Epithelial cell of esophagus (primary cell): Measurements from ENCODE around the gene ZCRB1.
A peak's percentile ranks its signal among the peaks of the same experiment; 100 is the strongest.

Experiments used
- DNase-seq: peaks from one replicate; pipeline ENCODE4 v3.0.0; 2010; ENCODE audit warnings: low read depth
- H3K4me3 ChIP-seq: 2 replicates; pipeline ENCODE4 v1.5.1; 2011; ENCODE audit warnings: mild to moderate bottlenecking, low read length, control low read depth
- CTCF ChIP-seq: IDR thresholded peaks from 2 replicates; pipeline ENCODE4 v1.5.1; 2011; ENCODE audit warnings: low read depth, mild to moderate bottlenecking, low read length, control low read depth, inconsistent platforms; ENCODE audit not compliant: insufficient read depth; ENCODE audit errors: missing control alignments

Gene ZCRB1

GRCh38 chr12:42308390-42308789, 17.5 kb downstream of the ZCRB1 start:
- DNase-seq = no peak
- H3K4me3 ChIP-seq = no peak overlapping the region
- TF ChIP-seq CTCF = no peak

GRCh38 chr12:42306297-42306696, 19.6 kb downstream of the ZCRB1 start:
- no peak for DNase-seq
- no peak overlapping the region for H3K4me3 ChIP-seq
- no peak for TF ChIP-seq CTCF

- TF ChIP-seq CTCF = no peak
- DNase-seq = peak; percentile 72
- no peak overlapping the region for H3K4me3 ChIP-seq
Measured at GRCh38 chr12:42299392-42300308, 26.2 kb downstream of the ZCRB1 start.

- no peak overlapping the region for H3K4me3 ChIP-seq
- DNase-seq = no peak
- no peak for TF ChIP-seq CTCF
Measured at GRCh38 chr12:42298887-42299286, 27.0 kb downstream of the ZCRB1 start.

GRCh38 chr12:42296503-42297109, 29.3 kb downstream of the ZCRB1 start:
- DNase-seq = peak; percentile 19
- H3K4me3 ChIP-seq = no peak overlapping the region
- peak; percentile 40 for TF ChIP-seq CTCF

- TF ChIP-seq CTCF = no peak
- no peak for DNase-seq
- no peak overlapping the region for H3K4me3 ChIP-seq
Measured at GRCh38 chr12:42291680-42292079, 34.2 kb downstream of the ZCRB1 start.
